MV-4-11 (cell line): Measurements from ENCODE around the gene SLC6A3.
"Not testable (repeated sequence)": the region's sequence is repeated elsewhere in the genome, so short reads cannot be mapped to it uniquely, and the experiment has no call there.

Experiments used
- DNase-seq: peaks from one replicate; lab custom pipeline; 2025; lab: John Stamatoyannopoulos, UW

Gene SLC6A3

GRCh38 chr5:1442222-1443145, 2.8 kb downstream of the SLC6A3 start:
- no peak for DNase-seq

DNA sequence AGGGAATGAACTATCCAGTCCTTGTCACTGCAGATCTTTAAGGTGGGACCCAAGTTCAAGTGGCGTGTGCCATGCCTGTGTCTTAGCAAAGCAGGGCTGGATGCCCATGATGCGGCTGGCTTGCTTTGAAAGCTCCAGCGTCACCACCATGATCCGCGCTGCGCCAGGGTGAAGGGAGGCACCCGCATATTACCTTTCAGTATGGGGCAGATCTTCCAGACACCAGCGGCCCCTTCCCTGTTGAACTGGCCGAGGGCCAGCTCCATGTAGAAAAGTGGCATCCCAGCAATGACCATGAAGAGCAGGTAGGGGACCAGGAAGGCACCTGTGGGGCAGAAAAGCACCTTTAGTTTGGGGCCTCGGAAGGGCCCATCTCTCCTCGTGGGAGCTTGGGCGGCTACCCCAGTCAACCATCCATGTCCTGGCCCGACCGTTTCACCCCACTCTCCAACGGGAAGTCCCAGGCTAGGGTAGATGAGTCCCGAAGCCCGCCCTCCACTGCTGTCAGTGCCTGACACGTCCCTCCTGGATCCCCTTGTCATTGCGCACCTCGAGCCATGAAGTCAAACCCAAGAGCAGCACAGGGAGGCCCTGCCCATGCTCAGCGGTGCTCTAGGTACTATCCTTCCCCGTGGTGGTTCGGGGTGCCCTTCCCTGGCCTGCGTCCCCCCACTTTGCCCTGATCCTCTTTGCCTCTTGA, 3.9 kb downstream of the SLC6A3 start:
- DNase-seq, result no peak

GRCh38 chr5:1440098-1440493, 5.1 kb downstream of the SLC6A3 start:
- DNase-seq, result no peak

DNA sequence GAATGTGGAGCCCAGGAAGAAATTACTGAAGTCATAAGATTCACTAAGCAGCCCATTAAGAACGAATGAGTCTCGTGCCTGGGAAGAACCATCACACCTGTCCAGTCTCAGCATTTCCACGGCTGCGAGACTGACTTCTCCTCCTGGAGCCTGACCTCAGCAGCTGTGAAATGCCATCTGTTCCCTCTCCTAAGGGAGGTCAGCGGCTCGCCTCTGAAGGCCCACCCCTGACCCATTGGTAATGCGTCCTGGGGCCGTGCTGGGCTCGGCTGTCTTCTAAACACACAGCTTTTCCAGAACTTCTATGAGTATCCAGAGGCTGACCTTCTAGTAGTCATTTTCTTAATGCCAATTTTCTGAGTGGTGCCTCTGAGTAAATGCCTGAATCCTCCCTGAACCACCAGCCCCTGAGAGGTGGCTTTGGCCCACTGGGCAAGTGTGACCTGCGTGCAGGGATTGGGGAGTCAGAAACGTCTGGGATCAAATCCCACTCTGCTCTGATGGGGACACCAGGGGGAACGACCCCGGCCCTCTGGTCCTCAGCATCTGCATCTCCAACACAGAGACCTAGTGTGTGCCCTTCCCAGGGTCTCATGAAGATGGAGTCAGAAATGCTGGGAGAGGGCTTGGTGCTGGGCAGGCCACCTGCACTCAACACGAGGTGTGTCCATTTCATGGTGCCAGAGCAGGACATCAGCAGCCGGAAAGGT, 5.7 kb downstream of the SLC6A3 start:
- no peak for DNase-seq

- DNase-seq, result no peak
These were observed 6.4 kb downstream of the SLC6A3 start for GRCh38 chr5:1438871-1439270.

DNA sequence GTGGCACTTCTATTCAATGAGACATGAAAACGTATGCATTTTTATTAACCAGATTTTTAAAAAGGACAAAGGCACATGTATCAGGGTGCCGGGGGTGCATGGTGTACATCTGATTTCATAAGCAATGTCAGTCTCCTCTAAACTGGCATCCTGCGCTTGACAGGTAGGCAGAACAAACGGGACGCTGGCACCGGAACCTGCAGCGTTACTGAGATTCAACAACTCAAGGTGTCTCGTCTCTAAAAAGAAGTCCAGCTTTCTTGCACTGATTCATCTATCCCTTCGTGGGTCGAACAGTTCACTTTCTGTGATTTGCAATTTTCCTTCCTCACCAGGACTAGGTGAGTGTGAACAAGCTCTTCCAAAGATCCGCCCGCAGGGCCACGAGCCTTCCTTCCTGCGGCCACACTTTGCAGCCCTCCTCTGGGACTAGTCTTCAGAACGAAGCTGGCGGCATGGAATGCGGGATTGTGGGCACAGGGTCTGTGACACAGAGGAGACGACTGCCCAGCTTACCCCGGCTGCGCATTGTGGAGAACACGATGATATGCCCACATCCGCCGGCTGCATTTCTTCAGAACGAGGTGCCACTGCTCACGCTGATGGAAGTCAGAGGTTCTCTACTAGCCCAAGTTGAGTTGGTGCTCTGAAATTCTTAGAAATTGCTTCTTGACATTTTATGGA, 7.2 kb downstream of the SLC6A3 start:
- DNase-seq, result no peak

DNA sequence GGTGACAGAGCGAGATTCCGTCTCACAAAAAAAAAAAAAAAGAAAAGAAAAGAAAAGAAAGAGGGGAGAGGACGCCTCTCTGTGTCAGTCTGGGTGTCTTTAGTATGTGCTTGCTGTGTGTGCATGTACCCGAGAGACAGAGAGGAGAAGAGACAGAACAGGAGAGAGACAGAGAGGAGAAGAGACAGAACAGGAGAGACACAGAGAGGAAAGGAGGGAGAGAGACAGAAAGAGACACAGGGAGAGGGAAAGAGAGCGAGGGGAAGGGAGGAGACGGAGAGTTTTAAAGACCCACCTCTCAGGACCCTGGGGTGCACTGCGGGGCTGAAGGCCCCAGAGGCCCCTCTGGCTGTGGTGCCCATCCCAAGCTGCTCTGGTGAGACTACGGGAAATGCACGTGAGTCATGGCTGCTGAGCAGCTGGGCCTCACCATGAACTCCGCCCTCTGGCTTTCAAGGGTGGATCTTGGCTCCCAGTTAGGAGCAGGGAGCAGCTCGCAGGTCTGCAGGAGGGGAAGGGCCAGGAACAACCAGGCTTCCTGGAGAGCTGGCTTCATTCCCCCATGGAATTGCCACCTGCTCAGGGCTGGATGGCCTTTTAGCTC, 7.9 kb downstream of the SLC6A3 start:
- peak; percentile 16 for DNase-seq

- DNase-seq, result no peak
These were observed 8.6 kb downstream of the SLC6A3 start for GRCh38 chr5:1436681-1437080.

GRCh38 chr5:1436036-1436435, 9.2 kb downstream of the SLC6A3 start:
- no peak for DNase-seq

GRCh38 chr5:1435369-1435768, 9.9 kb downstream of the SLC6A3 start:
- DNase-seq, result no peak

DNA sequence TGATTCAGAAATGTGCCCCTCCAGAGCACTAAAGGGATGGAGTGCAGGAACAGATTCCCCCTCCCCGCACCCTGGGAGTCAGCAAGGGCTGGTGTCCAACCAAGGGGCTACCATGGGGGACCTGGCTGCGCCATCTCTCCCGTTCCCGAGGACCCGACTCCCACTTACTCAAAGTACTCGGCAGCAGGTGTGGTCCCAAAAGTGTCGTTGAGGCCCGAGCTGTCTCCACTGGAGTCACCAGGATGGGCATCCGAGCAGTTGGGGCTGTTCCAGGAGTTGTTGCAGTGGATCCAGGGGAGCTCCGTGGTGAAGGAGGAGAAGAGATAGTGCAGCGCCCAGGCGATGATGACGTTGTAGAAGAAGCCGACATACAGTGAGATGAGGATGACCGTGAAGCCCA, 12.9 kb downstream of the SLC6A3 start:
- DNase-seq, result no peak

DNA sequence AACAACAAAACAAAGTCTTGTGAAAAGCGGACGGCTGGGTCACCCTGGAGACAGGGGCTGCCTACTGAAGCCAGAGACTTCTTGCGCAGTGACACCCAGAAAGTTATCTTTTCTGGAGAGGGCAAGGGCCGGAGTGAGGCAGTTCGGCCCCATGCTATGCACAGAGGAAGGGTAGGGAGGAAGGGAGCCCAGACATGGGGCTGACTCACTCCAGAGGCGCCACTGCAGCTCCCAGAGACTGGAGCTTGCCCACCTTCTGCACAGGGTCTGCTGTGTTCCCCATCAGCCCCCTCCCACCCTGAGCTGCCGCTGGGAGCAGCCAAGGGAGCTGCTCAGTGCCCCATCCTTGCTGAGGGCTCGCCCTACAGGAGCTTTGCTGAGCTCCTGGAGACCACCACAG, 13.3 kb downstream of the SLC6A3 start:
- DNase-seq, result no peak

DNA sequence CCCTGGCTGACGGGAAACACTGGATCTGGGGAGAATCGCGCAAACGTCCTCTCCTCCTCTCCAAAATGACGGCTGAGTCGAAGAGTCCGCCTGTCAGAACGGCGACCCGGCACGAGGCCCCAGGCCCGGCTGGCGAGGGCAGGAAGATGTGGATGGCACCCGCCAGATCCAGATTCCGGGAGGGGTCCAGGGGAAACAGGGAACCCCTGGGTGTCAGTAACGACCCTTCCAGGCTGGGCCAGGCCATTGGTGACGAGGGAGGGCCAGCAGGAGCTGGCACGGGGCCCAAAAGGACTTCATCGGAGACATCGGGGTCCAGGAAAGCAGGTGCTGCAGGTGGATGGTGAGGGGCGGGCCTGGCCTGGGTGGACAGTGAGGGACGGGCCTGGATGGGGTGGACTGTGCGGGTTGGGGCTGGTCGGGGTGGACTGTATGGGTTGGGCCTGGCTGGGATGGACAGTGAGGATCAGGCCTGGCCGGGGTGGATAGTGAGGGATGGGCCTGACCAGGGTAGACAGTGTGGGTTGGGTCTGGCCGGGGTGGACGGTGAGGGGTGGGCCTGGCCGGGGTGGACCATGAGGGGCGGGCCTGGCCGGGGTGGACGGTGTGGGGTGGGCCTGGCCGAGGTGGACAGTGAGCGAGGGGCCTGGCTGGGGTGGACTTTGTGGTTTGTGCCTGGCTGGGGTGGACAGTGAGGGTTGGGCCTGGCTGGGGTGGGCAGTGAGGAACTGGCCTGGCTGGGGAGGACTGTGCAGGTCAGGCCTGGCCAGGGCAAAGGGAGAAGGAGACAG, 14.0 kb downstream of the SLC6A3 start:
- DNase-seq, result no peak

DNA sequence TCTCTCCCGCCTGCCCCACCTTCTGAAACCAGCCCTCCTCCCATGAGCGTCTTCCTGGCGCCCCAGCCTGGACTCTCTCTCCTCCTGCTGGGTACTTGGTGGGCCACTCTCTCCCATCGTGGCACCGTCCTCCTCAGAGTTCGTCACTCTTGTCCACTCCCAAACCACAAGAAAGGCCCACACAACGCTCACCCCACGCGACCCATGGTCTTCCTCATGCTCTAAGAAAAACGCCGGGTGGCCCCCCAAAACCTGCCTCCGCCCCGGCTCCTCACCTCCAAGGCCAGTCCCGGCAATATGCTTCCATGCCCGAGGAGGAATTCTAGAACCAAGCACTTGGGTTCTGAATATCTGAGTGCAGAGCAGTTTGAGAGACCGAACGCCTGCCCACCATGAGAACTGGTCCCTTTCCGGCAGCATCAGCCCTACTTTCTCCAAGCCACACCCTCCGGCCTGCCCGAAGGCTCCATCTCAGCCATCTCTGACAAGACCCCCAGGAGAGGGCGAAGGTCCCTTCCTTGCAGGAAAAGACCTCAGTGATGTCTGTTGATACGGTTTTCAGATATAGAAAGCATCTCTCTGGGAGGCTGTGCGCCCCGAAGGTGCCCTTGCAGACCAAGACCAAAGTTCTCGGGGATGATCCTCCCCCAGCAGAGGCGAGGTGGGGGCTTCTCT, 15.0 kb downstream of the SLC6A3 start:
- DNase-seq, result no peak

- no peak for DNase-seq
These were observed 15.7 kb downstream of the SLC6A3 start for GRCh38 chr5:1429496-1429895.

DNA sequence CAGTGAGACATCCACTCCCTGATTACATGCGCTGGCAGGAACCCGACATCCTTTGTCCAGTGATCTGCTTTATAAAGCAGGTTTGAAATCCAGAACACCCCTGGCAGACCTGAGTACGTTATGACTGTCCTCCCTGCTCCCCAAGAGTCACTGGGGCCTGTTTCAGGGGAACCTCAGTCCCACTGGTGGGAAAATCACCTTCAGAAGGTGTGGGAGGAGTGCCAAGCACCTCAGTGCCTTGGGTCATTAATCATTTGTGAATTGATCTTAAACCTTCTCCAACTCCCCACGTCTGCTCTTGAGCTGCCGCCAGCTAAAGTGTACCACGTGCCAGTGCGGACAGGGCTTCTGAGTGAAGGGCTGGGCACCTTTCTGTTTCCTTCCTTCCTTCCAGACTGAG, 16.2 kb downstream of the SLC6A3 start:
- DNase-seq, result no peak

GRCh38 chr5:1428107-1428506, 17.1 kb downstream of the SLC6A3 start:
- DNase-seq, result no peak

DNA sequence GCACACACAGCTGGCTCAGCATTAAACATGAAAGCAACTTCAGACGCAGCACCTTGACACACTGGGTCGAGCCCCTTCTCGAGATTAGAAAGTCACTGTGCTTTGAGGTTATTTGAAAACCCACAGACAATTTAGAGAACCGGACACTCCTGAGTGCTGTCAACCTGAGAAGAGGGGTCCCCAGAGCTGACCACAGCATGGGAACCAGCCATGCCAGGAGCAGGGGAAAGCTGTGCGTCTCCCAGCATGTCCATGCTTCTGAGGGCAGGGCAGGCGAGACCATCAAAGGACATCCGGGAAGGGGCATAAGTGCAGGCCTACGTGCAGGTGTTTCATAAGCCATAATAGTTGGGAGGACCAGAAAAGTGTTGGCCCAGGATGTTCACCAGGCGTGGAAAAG, 20.5 kb downstream of the SLC6A3 start:
- no peak for DNase-seq

DNA sequence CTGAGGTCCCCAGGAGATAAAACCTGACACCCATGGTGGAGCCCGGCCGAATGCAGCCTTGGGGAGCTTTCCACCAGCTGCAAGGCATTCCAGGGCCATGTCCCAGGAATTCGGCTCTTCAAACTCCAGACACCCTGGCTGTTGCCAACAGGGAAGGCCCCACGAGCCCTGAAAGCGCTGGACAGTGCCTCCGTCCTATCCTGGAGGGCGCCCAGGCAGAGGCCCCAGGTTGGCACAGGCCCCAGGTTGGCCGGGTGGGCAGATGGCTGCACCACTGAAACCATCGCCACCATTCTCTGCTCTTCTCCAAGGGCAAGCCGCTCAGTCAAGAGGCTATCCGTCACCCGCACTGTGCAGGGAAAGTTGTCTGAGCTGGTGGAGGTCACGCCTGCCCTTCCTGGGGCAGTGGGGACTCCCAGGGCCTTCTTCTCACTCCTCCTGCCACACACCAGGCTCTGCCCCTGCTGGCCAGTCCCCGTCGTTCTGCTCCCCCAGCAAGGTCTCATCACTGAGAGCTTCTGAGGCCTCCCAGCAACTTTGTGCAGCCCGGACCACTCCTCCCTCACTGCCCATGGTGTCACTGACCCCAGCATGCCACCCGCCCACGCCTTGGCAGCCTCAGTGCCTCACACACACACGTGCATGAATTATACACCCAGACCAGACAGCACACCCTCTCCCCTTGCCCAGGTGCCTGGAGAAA, 21.2 kb downstream of the SLC6A3 start:
- DNase-seq, result no peak

- DNase-seq, result not testable (repeated sequence)
These were observed 22.7 kb downstream of the SLC6A3 start for GRCh38 chr5:1422522-1422921.
